ENCODE results near the gene DBET.

GRCh38 chr4:190019023-190019858 lies 45.1 kb upstream of the DBET start:
- no peak for TF ChIP-seq CTCF (IDR thresholded peaks at IDR 0.05)
- no peak for TF ChIP-seq POLR2A (IDR thresholded peaks at IDR 0.05)

Measured in Peyer's patch (tissue), 4 donors.